GM18498 (cell line): ENCODE measurements around the gene FAM83E.
"Not testable (repeated sequence)": the region's sequence is repeated elsewhere in the genome, so short reads cannot be mapped to it uniquely, and the experiment has no call there.

Source experiments
- ATAC-seq: cut with Tn5 transposase; IDR thresholded peaks from one replicate; pipeline ENCODE4 v1.9.1; 2021; ENCODE audit warnings: mild to moderate bottlenecking, moderate library complexity; ENCODE audit not compliant: unreplicated experiment

Gene FAM83E

GRCh38 chr19:48587387-48587786 lies 27.5 kb downstream of the FAM83E start:
- ATAC-seq = no peak

- ATAC-seq = no peak
Observed at GRCh38 chr19:48582168-48582567, 32.7 kb downstream of the FAM83E start.

- ATAC-seq = no peak
Observed at GRCh38 chr19:48578891-48579290, 36.0 kb downstream of the FAM83E start.

- ATAC-seq = not testable (repeated sequence)
Observed at GRCh38 chr19:48577908-48578307, 37.0 kb downstream of the FAM83E start.

- no peak for ATAC-seq
Observed at GRCh38 chr19:48575931-48576622, 38.8 kb downstream of the FAM83E start.

GRCh38 chr19:48573163-48573505 lies 41.7 kb downstream of the FAM83E start:
- ATAC-seq = no peak

- ATAC-seq = no peak
Observed at GRCh38 chr19:48571378-48572162, 43.3 kb downstream of the FAM83E start.

- no peak for ATAC-seq
Observed at GRCh38 chr19:48569814-48570213, 45.1 kb downstream of the FAM83E start.

GRCh38 chr19:48568345-48568886 lies 46.5 kb downstream of the FAM83E start:
- ATAC-seq = no peak

GRCh38 chr19:48565090-48565489 lies 49.8 kb downstream of the FAM83E start:
- ATAC-seq = no peak
